ENCODE measurements around the gene CDR2L.
"Not testable (repeated sequence)": the region's sequence is repeated elsewhere in the genome, so short reads cannot be mapped to it uniquely, and the experiment has no call there.

The CDR2L gene

GRCh38 chr17:75033346-75034235, 46.2 kb downstream of the CDR2L start:
- H3K4me3 ChIP-seq (ENCODE audit: low read depth, low read length): peak overlapping the region; percentile 85
- H3K27ac ChIP-seq (ENCODE audit: low read depth, low read length): peak overlapping the region; percentile 41; the same call in 1 of the 2 replicates
- H3K9me3 ChIP-seq (ENCODE audit: control insufficient read depth, insufficient read depth, low read depth, low read length): peaks cover 18% of the 10 kb centered on the region
- H3K36me3 ChIP-seq (ENCODE audit: control insufficient read depth, insufficient read depth, low read length): peaks cover 4% of the 10 kb centered on the region
- peak overlapping the region; percentile 93 for H3K9ac ChIP-seq (ENCODE audit: low read length)
- H3K27me3 ChIP-seq (ENCODE audit: control insufficient read depth, insufficient read depth, low read length): no peaks in the 10 kb centered on the region
- H3K4me1 ChIP-seq (ENCODE audit: control insufficient read depth, insufficient read depth, low read length): peaks cover 14% of the 10 kb centered on the region

- Histone ChIP-seq H3K27me3 (ENCODE audit: control insufficient read depth, insufficient read depth, low read length) (no peaks in the 10 kb centered on the region), H3K36me3 (ENCODE audit: control insufficient read depth, insufficient read depth, low read length) (peaks cover 12% of the 10 kb centered on the region), H3K27ac (ENCODE audit: low read depth, low read length) (peak overlapping the region; percentile 91), H3K9ac (ENCODE audit: low read length) (peak overlapping the region; percentile 93), H3K9me3 (ENCODE audit: control insufficient read depth, insufficient read depth, low read depth, low read length) (peaks cover 18% of the 10 kb centered on the region), H3K4me3 (ENCODE audit: low read depth, low read length) (peak overlapping the region; percentile 85), H3K4me1 (ENCODE audit: control insufficient read depth, insufficient read depth, low read length) (peaks cover 14% of the 10 kb centered on the region)
Observed at GRCh38 chr17:75034236-75034908, 46.9 kb downstream of the CDR2L start.

GRCh38 chr17:75036643-75037268, 49.3 kb downstream of the CDR2L start:
- no peaks in the 10 kb centered on the region for H3K9me3 ChIP-seq (ENCODE audit: control insufficient read depth, insufficient read depth, low read depth, low read length)
- H3K4me3 ChIP-seq (ENCODE audit: low read depth, low read length): no peak overlapping the region
- H3K27me3 ChIP-seq (ENCODE audit: control insufficient read depth, insufficient read depth, low read length): no peaks in the 10 kb centered on the region
- peaks cover 19% of the 10 kb centered on the region for H3K4me1 ChIP-seq (ENCODE audit: control insufficient read depth, insufficient read depth, low read length)
- no peak overlapping the region for H3K27ac ChIP-seq (ENCODE audit: low read depth, low read length)
- H3K36me3 ChIP-seq (ENCODE audit: control insufficient read depth, insufficient read depth, low read length): peaks cover 35% of the 10 kb centered on the region
- H3K9ac ChIP-seq (ENCODE audit: low read length): peak overlapping the region; percentile 24

- H3K27ac ChIP-seq (ENCODE audit: low read depth, low read length): no peak overlapping the region
- H3K9ac ChIP-seq (ENCODE audit: low read length): no peak overlapping the region
- no peak overlapping the region for H3K4me3 ChIP-seq (ENCODE audit: low read depth, low read length)
- no peaks in the 10 kb centered on the region for H3K27me3 ChIP-seq (ENCODE audit: control insufficient read depth, insufficient read depth, low read length)
- H3K4me1 ChIP-seq (ENCODE audit: control insufficient read depth, insufficient read depth, low read length): peaks cover 38% of the 10 kb centered on the region
- no peaks in the 10 kb centered on the region for H3K9me3 ChIP-seq (ENCODE audit: control insufficient read depth, insufficient read depth, low read depth, low read length)
- peaks cover 41% of the 10 kb centered on the region for H3K36me3 ChIP-seq (ENCODE audit: control insufficient read depth, insufficient read depth, low read length)
Observed at GRCh38 chr17:75039238-75039637, 51.8 kb downstream of the CDR2L start.

- Histone ChIP-seq H3K9me3 (ENCODE audit: control insufficient read depth, insufficient read depth, low read depth, low read length) (no peaks in the 10 kb centered on the region), H3K27ac (ENCODE audit: low read depth, low read length) (peak overlapping the region; percentile 35; the same call in 1 of the 2 replicates), H3K36me3 (ENCODE audit: control insufficient read depth, insufficient read depth, low read length) (peaks cover 41% of the 10 kb centered on the region), H3K9ac (ENCODE audit: low read length) (no peak overlapping the region), H3K4me1 (ENCODE audit: control insufficient read depth, insufficient read depth, low read length) (peaks cover 29% of the 10 kb centered on the region), H3K27me3 (ENCODE audit: control insufficient read depth, insufficient read depth, low read length) (no peaks in the 10 kb centered on the region), H3K4me3 (ENCODE audit: low read depth, low read length) (no peak overlapping the region)
Observed at GRCh38 chr17:75041656-75042280, 54.3 kb downstream of the CDR2L start.

GRCh38 chr17:75043789-75044188, 56.4 kb downstream of the CDR2L start:
- H3K27ac ChIP-seq (ENCODE audit: low read depth, low read length): peak overlapping the region; percentile 39; the same call in 1 of the 2 replicates
- H3K36me3 ChIP-seq (ENCODE audit: control insufficient read depth, insufficient read depth, low read length): peaks cover 36% of the 10 kb centered on the region
- not testable (repeated sequence) for H3K4me3 ChIP-seq (ENCODE audit: low read depth, low read length); H3K27me3 ChIP-seq (ENCODE audit: control insufficient read depth, insufficient read depth, low read length); H3K9me3 ChIP-seq (ENCODE audit: control insufficient read depth, insufficient read depth, low read depth, low read length); H3K9ac ChIP-seq (ENCODE audit: low read length)
- H3K4me1 ChIP-seq (ENCODE audit: control insufficient read depth, insufficient read depth, low read length): peaks cover 35% of the 10 kb centered on the region

- Histone ChIP-seq H3K27me3 (ENCODE audit: control insufficient read depth, insufficient read depth, low read length) (no peaks in the 10 kb centered on the region), H3K36me3 (ENCODE audit: control insufficient read depth, insufficient read depth, low read length) (peaks cover 36% of the 10 kb centered on the region), H3K4me1 (ENCODE audit: control insufficient read depth, insufficient read depth, low read length) (peaks cover 36% of the 10 kb centered on the region), H3K9me3 (ENCODE audit: control insufficient read depth, insufficient read depth, low read depth, low read length) (no peaks in the 10 kb centered on the region), H3K9ac (ENCODE audit: low read length) (peak overlapping the region; percentile 77), H3K4me3 (ENCODE audit: low read depth, low read length) (peak overlapping the region; percentile 44), H3K27ac (ENCODE audit: low read depth, low read length) (peak overlapping the region; percentile 88; the same call in 1 of the 2 replicates)
Observed at GRCh38 chr17:75044716-75045115, 57.3 kb downstream of the CDR2L start.

- peak overlapping the region; percentile 99 for H3K4me3 ChIP-seq (ENCODE audit: low read depth, low read length)
- peaks cover 36% of the 10 kb centered on the region for H3K4me1 ChIP-seq (ENCODE audit: control insufficient read depth, insufficient read depth, low read length)
- H3K27ac ChIP-seq (ENCODE audit: low read depth, low read length): peak overlapping the region; percentile 91
- not testable (repeated sequence) for H3K9me3 ChIP-seq (ENCODE audit: control insufficient read depth, insufficient read depth, low read depth, low read length); H3K27me3 ChIP-seq (ENCODE audit: control insufficient read depth, insufficient read depth, low read length)
- H3K9ac ChIP-seq (ENCODE audit: low read length): peak overlapping the region; percentile 95
- peaks cover 34% of the 10 kb centered on the region for H3K36me3 ChIP-seq (ENCODE audit: control insufficient read depth, insufficient read depth, low read length)
Observed at GRCh38 chr17:75045946-75046406, 58.5 kb downstream of the CDR2L start.

- H3K27me3 ChIP-seq (ENCODE audit: control insufficient read depth, insufficient read depth, low read length): no peaks in the 10 kb centered on the region
- peak within 1 kb of the TSS; percentile 95 for H3K9ac ChIP-seq (ENCODE audit: low read length)
- peaks cover 31% of the 10 kb centered on the region for H3K36me3 ChIP-seq (ENCODE audit: control insufficient read depth, insufficient read depth, low read length)
- no peaks in the 10 kb centered on the region for H3K9me3 ChIP-seq (ENCODE audit: control insufficient read depth, insufficient read depth, low read depth, low read length)
- H3K4me3 ChIP-seq (ENCODE audit: low read depth, low read length): peak within 1 kb of the TSS; percentile 99
- peak within 1 kb of the TSS; percentile 91 for H3K27ac ChIP-seq (ENCODE audit: low read depth, low read length)
- H3K4me1 ChIP-seq (ENCODE audit: control insufficient read depth, insufficient read depth, low read length): peaks cover 32% of the 10 kb centered on the region
Observed at GRCh38 chr17:75046407-75047289, 59.2 kb downstream of the CDR2L start, which contains the start of the genes ATP5PD and KCTD2. ATP5PD (minus strand) TSS chr17:75046969; CDS start chr17:75042650, 4,319 bp downstream. KCTD2 (plus strand) TSS chr17:75047225; CDS start chr17:75047251, 26 bp downstream.

All from HUES6 (cell line).